ENCODE data around the gene CDK5.
A peak's percentile ranks its signal among the peaks of the same experiment; 100 is the strongest.
"Not testable (repeated sequence)": the region's sequence is repeated elsewhere in the genome, so short reads cannot be mapped to it uniquely, and the experiment has no call there.

CDK5 gene

DNA sequence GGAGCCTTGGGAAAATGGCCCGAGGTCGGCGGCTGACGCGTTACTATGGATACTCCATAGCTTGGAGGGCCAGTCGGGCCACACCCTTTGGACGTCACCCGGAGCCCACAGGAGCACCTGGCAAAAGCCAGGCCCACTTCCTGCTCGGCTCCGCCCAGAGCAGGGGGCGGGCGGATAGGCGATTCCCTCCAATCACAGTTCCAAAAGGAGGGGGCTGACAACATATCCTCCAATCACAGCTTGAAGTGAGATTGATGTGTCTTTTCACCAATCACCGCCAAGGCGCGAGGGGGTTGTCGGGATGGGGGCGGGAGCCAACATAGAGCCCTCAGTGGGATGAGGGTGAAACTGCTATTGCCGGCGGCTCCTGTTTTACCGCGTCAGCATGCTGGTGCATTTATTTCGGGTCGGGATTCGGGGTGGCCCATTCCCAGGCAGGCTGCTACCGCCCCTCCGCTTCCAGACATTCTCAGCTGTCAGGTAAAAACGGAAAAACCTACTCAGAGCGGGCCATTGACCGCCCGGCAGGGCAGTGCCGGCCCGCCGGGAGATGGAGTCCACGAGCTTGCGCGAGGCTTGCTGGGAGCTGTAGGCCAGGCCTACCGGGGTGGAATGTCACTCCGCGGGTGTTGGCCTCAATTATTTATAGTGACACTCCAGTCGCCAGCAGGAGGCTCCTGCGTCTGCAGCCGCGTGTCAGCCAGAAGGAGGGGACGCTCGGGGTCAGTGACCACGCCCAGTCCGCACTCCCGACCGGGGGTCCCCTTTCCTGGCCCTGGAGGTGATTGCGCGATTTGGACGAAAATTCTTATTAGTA is 29.4 kb downstream of the CDK5 start, which contains the start of gene ABCB8:
TSS of gene ABCB8 (plus strand) at position 320 of the 817 bp plus-strand sequence. CDS start at position 386, 66 bp downstream.
- Histone ChIP-seq H3K27me3 (ENCODE audit: control insufficient read depth, insufficient read depth, low read length) (no peaks in the 10 kb centered on the region), H3K27ac (ENCODE audit: low read depth, low read length) (peak within 1 kb of the TSS; percentile 82), H3K36me3 (ENCODE audit: control insufficient read depth, insufficient read depth, low read length) (no peaks in the 10 kb centered on the region), H3K9me3 (ENCODE audit: control insufficient read depth, insufficient read depth, low read length) (no peaks in the 10 kb centered on the region), H3K9ac (ENCODE audit: low read depth, low read length) (no peak within 1 kb of the TSS; the same call in 1 of the 2 replicates), H3K4me3 (ENCODE audit: low read depth, low read length) (peak within 1 kb of the TSS; percentile 92), H3K4me1 (ENCODE audit: control insufficient read depth, insufficient read depth, low read length) (peaks cover 6% of the 10 kb centered on the region)

GRCh38 chr7:151027728-151028130 is 30.0 kb downstream of the CDK5 start:
- not testable (repeated sequence) for H3K4me1 ChIP-seq (ENCODE audit: control insufficient read depth, insufficient read depth, low read length); H3K36me3 ChIP-seq (ENCODE audit: control insufficient read depth, insufficient read depth, low read length); H3K9ac ChIP-seq (ENCODE audit: low read depth, low read length); H3K27me3 ChIP-seq (ENCODE audit: control insufficient read depth, insufficient read depth, low read length); H3K9me3 ChIP-seq (ENCODE audit: control insufficient read depth, insufficient read depth, low read length)
- Histone ChIP-seq H3K27ac (ENCODE audit: low read depth, low read length) (peak overlapping the region; percentile 71), H3K4me3 (ENCODE audit: low read depth, low read length) (peak overlapping the region; percentile 63)

GRCh38 chr7:151026771-151027727 is 30.6 kb downstream of the CDK5 start:
- H3K4me1 ChIP-seq (ENCODE audit: control insufficient read depth, insufficient read depth, low read length), result not testable (repeated sequence)

GRCh38 chr7:151025924-151026671 is 31.6 kb downstream of the CDK5 start:
- Histone ChIP-seq H3K9ac (ENCODE audit: low read depth, low read length) (no peak overlapping the region), H3K4me3 (ENCODE audit: low read depth, low read length) (no peak overlapping the region), H3K9me3 (ENCODE audit: control insufficient read depth, insufficient read depth, low read length) (no peaks in the 10 kb centered on the region), H3K4me1 (ENCODE audit: control insufficient read depth, insufficient read depth, low read length) (peaks cover 6% of the 10 kb centered on the region), H3K36me3 (ENCODE audit: control insufficient read depth, insufficient read depth, low read length) (no peaks in the 10 kb centered on the region), H3K27ac (ENCODE audit: low read depth, low read length) (peak overlapping the region; percentile 14), H3K27me3 (ENCODE audit: control insufficient read depth, insufficient read depth, low read length) (peaks cover 3% of the 10 kb centered on the region; the same call in 1 of the 2 replicates)

More at GRCh38 chr7:151026771-151027727, 30.6 kb downstream of the CDK5 start:
- not testable (repeated sequence) for H3K36me3 ChIP-seq (ENCODE audit: control insufficient read depth, insufficient read depth, low read length); H3K9ac ChIP-seq (ENCODE audit: low read depth, low read length); H3K9me3 ChIP-seq (ENCODE audit: control insufficient read depth, insufficient read depth, low read length); H3K27me3 ChIP-seq (ENCODE audit: control insufficient read depth, insufficient read depth, low read length)
- Histone ChIP-seq H3K27ac (ENCODE audit: low read depth, low read length) (peak overlapping the region; percentile 71), H3K4me3 (ENCODE audit: low read depth, low read length) (peak overlapping the region; percentile 63)

- Histone ChIP-seq H3K9ac (ENCODE audit: low read depth, low read length) (no peak within 1 kb of the TSS), H3K27ac (ENCODE audit: low read depth, low read length) (no peak within 1 kb of the TSS), H3K4me1 (ENCODE audit: control insufficient read depth, insufficient read depth, low read length) (peaks cover 6% of the 10 kb centered on the region), H3K4me3 (ENCODE audit: low read depth, low read length) (no peak within 1 kb of the TSS), H3K9me3 (ENCODE audit: control insufficient read depth, insufficient read depth, low read length) (no peaks in the 10 kb centered on the region), H3K36me3 (ENCODE audit: control insufficient read depth, insufficient read depth, low read length) (no peaks in the 10 kb centered on the region), H3K27me3 (ENCODE audit: control insufficient read depth, insufficient read depth, low read length) (peaks cover 18% of the 10 kb centered on the region)
Measured at GRCh38 chr7:151024435-151025056, 33.2 kb downstream of the CDK5 start, which contains the start of gene ATG9B. Gene ATG9B (minus strand): TSS chr7:151024494. CDS start chr7:151024423, 71 bp downstream.

- H3K27me3 ChIP-seq (ENCODE audit: control insufficient read depth, insufficient read depth, low read length), result peaks cover 31% of the 10 kb centered on the region
- H3K4me3 ChIP-seq (ENCODE audit: low read depth, low read length), result no peak overlapping the region
- no peak overlapping the region for H3K9ac ChIP-seq (ENCODE audit: low read depth, low read length)
- H3K4me1 ChIP-seq (ENCODE audit: control insufficient read depth, insufficient read depth, low read length), result peaks cover 11% of the 10 kb centered on the region
- no peaks in the 10 kb centered on the region for H3K36me3 ChIP-seq (ENCODE audit: control insufficient read depth, insufficient read depth, low read length)
- H3K9me3 ChIP-seq (ENCODE audit: control insufficient read depth, insufficient read depth, low read length), result no peaks in the 10 kb centered on the region
- H3K27ac ChIP-seq (ENCODE audit: low read depth, low read length), result no peak overlapping the region
Measured at GRCh38 chr7:151023232-151023631, 34.5 kb downstream of the CDK5 start.

- no peak overlapping the region for H3K4me3 ChIP-seq (ENCODE audit: low read depth, low read length)
- H3K9me3 ChIP-seq (ENCODE audit: control insufficient read depth, insufficient read depth, low read length), result no peaks in the 10 kb centered on the region
- peaks cover 50% of the 10 kb centered on the region for H3K27me3 ChIP-seq (ENCODE audit: control insufficient read depth, insufficient read depth, low read length)
- no peak overlapping the region for H3K9ac ChIP-seq (ENCODE audit: low read depth, low read length)
- no peak overlapping the region for H3K27ac ChIP-seq (ENCODE audit: low read depth, low read length)
- H3K4me1 ChIP-seq (ENCODE audit: control insufficient read depth, insufficient read depth, low read length), result peaks cover 5% of the 10 kb centered on the region; the same call in 1 of the 2 replicates
- H3K36me3 ChIP-seq (ENCODE audit: control insufficient read depth, insufficient read depth, low read length), result no peaks in the 10 kb centered on the region
Measured at GRCh38 chr7:151020231-151020630, 37.5 kb downstream of the CDK5 start.

- peaks cover 50% of the 10 kb centered on the region for H3K27me3 ChIP-seq (ENCODE audit: control insufficient read depth, insufficient read depth, low read length)
- no peaks in the 10 kb centered on the region for H3K9me3 ChIP-seq (ENCODE audit: control insufficient read depth, insufficient read depth, low read length)
- no peak overlapping the region for H3K27ac ChIP-seq (ENCODE audit: low read depth, low read length)
- no peaks in the 10 kb centered on the region for H3K36me3 ChIP-seq (ENCODE audit: control insufficient read depth, insufficient read depth, low read length)
- H3K4me1 ChIP-seq (ENCODE audit: control insufficient read depth, insufficient read depth, low read length), result peaks cover 8% of the 10 kb centered on the region; the same call in 1 of the 2 replicates
- peak overlapping the region; percentile 31; the same call in 1 of the 2 replicates for H3K4me3 ChIP-seq (ENCODE audit: low read depth, low read length)
- no peak overlapping the region for H3K9ac ChIP-seq (ENCODE audit: low read depth, low read length)
Measured at GRCh38 chr7:151019130-151019447, 38.6 kb downstream of the CDK5 start.

GRCh38 chr7:151018421-151019129 is 39.1 kb downstream of the CDK5 start:
- H3K4me1 ChIP-seq (ENCODE audit: control insufficient read depth, insufficient read depth, low read length), result peaks cover 10% of the 10 kb centered on the region; the same call in 1 of the 2 replicates
- no peak overlapping the region for H3K27ac ChIP-seq (ENCODE audit: low read depth, low read length)
- H3K4me3 ChIP-seq (ENCODE audit: low read depth, low read length), result peak overlapping the region; percentile 31; the same call in 1 of the 2 replicates
- H3K36me3 ChIP-seq (ENCODE audit: control insufficient read depth, insufficient read depth, low read length), result no peaks in the 10 kb centered on the region
- H3K9ac ChIP-seq (ENCODE audit: low read depth, low read length), result no peak overlapping the region
- no peaks in the 10 kb centered on the region for H3K9me3 ChIP-seq (ENCODE audit: control insufficient read depth, insufficient read depth, low read length)
- H3K27me3 ChIP-seq (ENCODE audit: control insufficient read depth, insufficient read depth, low read length), result peaks cover 50% of the 10 kb centered on the region
